Hippocampal formation (tissue), 2 donors: ENCODE data around the gene PDPN.
A peak's percentile ranks its signal among the peaks of the same experiment; 100 is the strongest.
"Not testable (repeated sequence)": the region's sequence is repeated elsewhere in the genome, so short reads cannot be mapped to it uniquely, and the experiment has no call there.

Source experiments
- DNase-seq, 2 donors: peaks; one replicate each; lab custom pipeline; 2025; lab: John Stamatoyannopoulos, UW

Gene PDPN

GRCh38 chr1:13583595-13583965 is at the start of gene PDPN:
Gene PDPN, plus strand, starts transcription at chr1:13583832. Its CDS starts 202 bp downstream, at chr1:13584034.
- no peak for DNase-seq

GRCh38 chr1:13535227-13535626 is 48.4 kb upstream of the PDPN start:
- DNase-seq, result no peak

- no peak for DNase-seq
Measured at GRCh38 chr1:13536571-13536970, 47.1 kb upstream of the PDPN start.

GRCh38 chr1:13538832-13539231 is 44.8 kb upstream of the PDPN start:
- no peak for DNase-seq

- DNase-seq, result no peak
Measured at GRCh38 chr1:13539683-13540082, 43.9 kb upstream of the PDPN start.

- DNase-seq, result peak; percentile 4 to 6
Measured at GRCh38 chr1:13540866-13541265, 42.8 kb upstream of the PDPN start.

- no peak for DNase-seq
Measured at GRCh38 chr1:13541435-13542215, 42.0 kb upstream of the PDPN start.

GRCh38 chr1:13543451-13544220 is 40.0 kb upstream of the PDPN start:
- DNase-seq, result peak; percentile 43 to 59

- DNase-seq, result no peak
Measured at GRCh38 chr1:13544221-13544556, 39.4 kb upstream of the PDPN start.

- no peak for DNase-seq
Measured at GRCh38 chr1:13546791-13547190, 36.8 kb upstream of the PDPN start.

GRCh38 chr1:13548281-13548680 is 35.4 kb upstream of the PDPN start:
- DNase-seq, result no peak

GRCh38 chr1:13549021-13549420 is 34.6 kb upstream of the PDPN start:
- no peak for DNase-seq

GRCh38 chr1:13549521-13549920 is 34.1 kb upstream of the PDPN start:
- peak; percentile 38 to 51 for DNase-seq

GRCh38 chr1:13550663-13551062 is 33.0 kb upstream of the PDPN start:
- no peak for DNase-seq

GRCh38 chr1:13554798-13555197 is 28.8 kb upstream of the PDPN start:
- DNase-seq, result no peak

GRCh38 chr1:13556224-13556764 is 27.3 kb upstream of the PDPN start:
- no peak for DNase-seq

- DNase-seq, result no peak
Measured at GRCh38 chr1:13560541-13560940, 23.1 kb upstream of the PDPN start.

- not testable (repeated sequence) for DNase-seq
Measured at GRCh38 chr1:13562981-13563380, 20.7 kb upstream of the PDPN start.

GRCh38 chr1:13564073-13564472 is 19.6 kb upstream of the PDPN start:
- DNase-seq, result no peak

- not testable (repeated sequence) for DNase-seq
Measured at GRCh38 chr1:13570435-13570834, 13.2 kb upstream of the PDPN start.

GRCh38 chr1:13570924-13571323 is 12.7 kb upstream of the PDPN start:
- no peak for DNase-seq

- no peak for DNase-seq
Measured at GRCh38 chr1:13573586-13573985, 10.0 kb upstream of the PDPN start.

- no peak for DNase-seq
Measured at GRCh38 chr1:13576926-13577325, 6.7 kb upstream of the PDPN start.
